Measurements from ENCODE around the gene PDE6A.

PDE6A gene

DNA sequence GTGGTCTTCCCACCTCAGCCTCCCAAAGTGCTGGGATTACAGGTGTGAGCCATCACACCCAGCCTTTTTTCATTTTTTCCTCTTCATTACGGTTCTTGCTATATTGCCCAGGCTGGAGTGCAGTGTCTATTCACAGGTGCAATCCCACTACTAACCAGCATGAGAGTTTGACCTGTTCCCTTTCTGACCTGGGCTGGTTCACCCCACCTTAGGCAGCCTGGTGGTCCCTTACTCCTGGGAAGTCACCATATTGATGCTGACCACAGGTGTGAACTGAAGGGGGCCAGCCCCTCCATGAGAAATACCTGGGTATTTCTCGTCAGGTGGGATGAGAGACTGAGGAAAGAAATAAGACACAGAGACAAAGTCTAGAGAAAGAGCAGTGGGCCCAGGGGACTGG, 2.4 kb downstream of the PDE6A start:
- H3K4me3 ChIP-seq (ENCODE audit: low read depth, low read length), result no peak overlapping the region
- no peak for DNase-seq (ENCODE audit: low read depth)
- TF ChIP-seq, protein P1, sequence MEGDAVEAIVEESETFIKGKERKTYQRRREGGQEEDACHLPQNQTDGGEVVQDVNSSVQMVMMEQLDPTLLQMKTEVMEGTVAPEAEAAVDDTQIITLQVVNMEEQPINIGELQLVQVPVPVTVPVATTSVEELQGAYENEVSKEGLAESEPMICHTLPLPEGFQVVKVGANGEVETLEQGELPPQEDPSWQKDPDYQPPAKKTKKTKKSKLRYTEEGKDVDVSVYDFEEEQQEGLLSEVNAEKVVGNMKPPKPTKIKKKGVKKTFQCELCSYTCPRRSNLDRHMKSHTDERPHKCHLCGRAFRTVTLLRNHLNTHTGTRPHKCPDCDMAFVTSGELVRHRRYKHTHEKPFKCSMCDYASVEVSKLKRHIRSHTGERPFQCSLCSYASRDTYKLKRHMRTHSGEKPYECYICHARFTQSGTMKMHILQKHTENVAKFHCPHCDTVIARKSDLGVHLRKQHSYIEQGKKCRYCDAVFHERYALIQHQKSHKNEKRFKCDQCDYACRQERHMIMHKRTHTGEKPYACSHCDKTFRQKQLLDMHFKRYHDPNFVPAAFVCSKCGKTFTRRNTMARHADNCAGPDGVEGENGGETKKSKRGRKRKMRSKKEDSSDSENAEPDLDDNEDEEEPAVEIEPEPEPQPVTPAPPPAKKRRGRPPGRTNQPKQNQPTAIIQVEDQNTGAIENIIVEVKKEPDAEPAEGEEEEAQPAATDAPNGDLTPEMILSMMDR (IDR thresholded peaks at IDR 0.05; ENCODE audit: control insufficient read depth, extremely low read depth, insufficient read depth), result no peak

DNA sequence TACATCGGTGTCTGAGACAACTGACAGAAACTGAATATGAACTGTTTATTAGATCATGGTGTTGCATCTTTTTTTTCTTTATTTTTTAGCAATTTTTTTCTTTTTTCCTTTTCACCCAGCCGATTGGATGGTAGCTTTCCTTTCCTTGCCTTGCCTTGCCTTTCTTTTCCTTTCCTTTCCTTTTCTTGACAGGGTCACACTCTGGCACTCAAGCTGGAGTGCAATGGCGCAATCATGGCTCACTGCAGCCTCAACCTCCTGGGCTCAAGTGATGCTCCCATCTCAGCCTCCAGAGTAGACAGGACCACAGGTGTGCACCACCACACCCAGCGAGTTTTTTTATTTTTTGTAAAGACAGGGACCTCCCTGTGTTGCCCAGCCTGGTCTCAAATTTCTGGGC, 2.8 kb downstream of the PDE6A start:
- no peak overlapping the region for H3K4me3 ChIP-seq (ENCODE audit: low read depth, low read length)
- TF ChIP-seq, protein P1 (IDR thresholded peaks at IDR 0.05; ENCODE audit: control insufficient read depth, extremely low read depth, insufficient read depth), result no peak
- DNase-seq (ENCODE audit: low read depth), result no peak

GRCh38 chr5:149940941-149941644, 3.5 kb downstream of the PDE6A start:
- H3K4me3 ChIP-seq (ENCODE audit: low read depth, low read length), result no peak overlapping the region
- no peak for DNase-seq (ENCODE audit: low read depth)
- TF ChIP-seq, protein P1 (IDR thresholded peaks at IDR 0.05; ENCODE audit: control insufficient read depth, extremely low read depth, insufficient read depth), result no peak

DNA sequence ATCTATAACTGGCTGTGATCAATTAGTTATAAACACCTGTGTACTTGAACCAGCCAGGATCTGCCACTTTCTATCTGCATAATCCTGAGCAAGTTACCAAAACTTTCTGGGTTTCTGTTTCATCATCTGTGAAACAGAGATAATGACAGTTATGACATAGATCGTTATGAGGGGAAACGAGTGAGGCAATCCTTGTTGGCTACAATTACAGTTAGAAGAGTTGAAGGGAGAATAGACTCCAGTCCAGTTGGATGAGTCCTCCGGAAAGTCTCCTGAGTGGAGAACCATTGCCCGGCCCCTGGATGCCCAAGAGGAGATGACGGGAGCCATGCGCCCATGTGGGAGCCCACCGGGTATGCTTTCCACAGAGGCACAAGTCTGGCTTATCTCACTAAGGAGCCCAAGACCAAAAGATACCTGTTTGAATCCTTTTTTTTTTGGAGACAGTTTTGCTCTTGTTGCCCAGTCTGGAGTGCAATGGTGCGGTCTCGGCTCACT, 4.5 kb downstream of the PDE6A start:
- no peak for DNase-seq (ENCODE audit: low read depth)
- H3K4me3 ChIP-seq (ENCODE audit: low read depth, low read length), result no peak overlapping the region
- TF ChIP-seq, protein P1 (IDR thresholded peaks at IDR 0.05; ENCODE audit: control insufficient read depth, extremely low read depth, insufficient read depth), result no peak

GRCh38 chr5:149939546-149939945, 5.0 kb downstream of the PDE6A start:
- no peak overlapping the region for H3K4me3 ChIP-seq (ENCODE audit: low read depth, low read length)
- TF ChIP-seq, protein P1 (IDR thresholded peaks at IDR 0.05; ENCODE audit: control insufficient read depth, extremely low read depth, insufficient read depth), result no peak
- no peak for DNase-seq (ENCODE audit: low read depth)

- TF ChIP-seq, protein P1 (IDR thresholded peaks at IDR 0.05; ENCODE audit: control insufficient read depth, extremely low read depth, insufficient read depth), result no peak
- no peak for DNase-seq (ENCODE audit: low read depth)
- H3K4me3 ChIP-seq (ENCODE audit: low read depth, low read length), result no peak overlapping the region
These were observed 5.7 kb downstream of the PDE6A start for GRCh38 chr5:149938791-149939358.

All from LNCaP clone FGC (cell line).